NAMALWA (cell line): ENCODE results near the gene POLE.
"Not testable (repeated sequence)": the region's sequence is repeated elsewhere in the genome, so short reads cannot be mapped to it uniquely, and the experiment has no call there.

ENCODE experiments used
- DNase-seq: peaks from one replicate; pipeline ENCODE4 v3.0.0-alpha.2; 2015; ENCODE audit warnings: low spot score

Gene POLE

GRCh38 chr12:132717531-132718387 is 30.6 kb upstream of the POLE start:
- DNase-seq: no peak

GRCh38 chr12:132717011-132717410 is 29.9 kb upstream of the POLE start:
- no peak for DNase-seq

- DNase-seq: no peak
These were observed 29.2 kb upstream of the POLE start for GRCh38 chr12:132716356-132716755.

GRCh38 chr12:132715874-132716273 is 28.7 kb upstream of the POLE start:
- no peak for DNase-seq

- DNase-seq: no peak
These were observed 26.0 kb upstream of the POLE start for GRCh38 chr12:132713123-132713522.

- peak; percentile 40 for DNase-seq
These were observed 24.1 kb upstream of the POLE start for GRCh38 chr12:132711080-132711843.

GRCh38 chr12:132710405-132711079 is 23.4 kb upstream of the POLE start, which contains the start of gene PGAM5:
Gene PGAM5 (plus strand): TSS chr12:132710842. CDS start chr12:132710877, 35 bp downstream.
- DNase-seq: peak; percentile 95

GRCh38 chr12:132710043-132710404 is 22.9 kb upstream of the POLE start:
- no peak for DNase-seq

GRCh38 chr12:132708150-132708549 is 21.0 kb upstream of the POLE start:
- DNase-seq: no peak

- no peak for DNase-seq
These were observed 20.1 kb upstream of the POLE start for GRCh38 chr12:132707241-132707640.

GRCh38 chr12:132703641-132704040 is 16.5 kb upstream of the POLE start:
- DNase-seq: no peak

- DNase-seq: no peak
These were observed 15.5 kb upstream of the POLE start for GRCh38 chr12:132702640-132703039.

GRCh38 chr12:132700212-132700822 is 13.2 kb upstream of the POLE start:
- peak; percentile 66 for DNase-seq

- no peak for DNase-seq
These were observed 11.2 kb upstream of the POLE start for GRCh38 chr12:132698341-132698740.

GRCh38 chr12:132695431-132695830 is 8.3 kb upstream of the POLE start:
- DNase-seq: no peak

GRCh38 chr12:132694888-132695287 is 7.7 kb upstream of the POLE start:
- not testable (repeated sequence) for DNase-seq

- DNase-seq: not testable (repeated sequence)
These were observed 4.9 kb upstream of the POLE start for GRCh38 chr12:132692030-132692429.

GRCh38 chr12:132690112-132690511 is 3.0 kb upstream of the POLE start:
- DNase-seq: no peak

- no peak for DNase-seq
These were observed 2.1 kb upstream of the POLE start for GRCh38 chr12:132689227-132689626.

GRCh38 chr12:132686825-132687210 is 324 bp downstream of the POLE start:
- no peak for DNase-seq

GRCh38 chr12:132685400-132685799 is 1.7 kb downstream of the POLE start:
- DNase-seq: peak; percentile 26

- DNase-seq: no peak
These were observed 9.7 kb downstream of the POLE start for GRCh38 chr12:132677492-132677891.
